GM12874 (cell line): ENCODE measurements around the gene BTBD9.

ENCODE experiments used
- TF ChIP-seq, protein P1 (sequence below): IDR thresholded peaks from 2 replicates; pipeline ENCODE4 v1.5.1; 2011; ENCODE audit warnings: low read depth, mild to moderate bottlenecking, control low read depth, low read length, moderate library complexity; ENCODE audit not compliant: insufficient read depth

The BTBD9 gene

GRCh38 chr6:38167598-38167997 is 472.1 kb downstream of the BTBD9 start:
- TF ChIP-seq, protein P1, sequence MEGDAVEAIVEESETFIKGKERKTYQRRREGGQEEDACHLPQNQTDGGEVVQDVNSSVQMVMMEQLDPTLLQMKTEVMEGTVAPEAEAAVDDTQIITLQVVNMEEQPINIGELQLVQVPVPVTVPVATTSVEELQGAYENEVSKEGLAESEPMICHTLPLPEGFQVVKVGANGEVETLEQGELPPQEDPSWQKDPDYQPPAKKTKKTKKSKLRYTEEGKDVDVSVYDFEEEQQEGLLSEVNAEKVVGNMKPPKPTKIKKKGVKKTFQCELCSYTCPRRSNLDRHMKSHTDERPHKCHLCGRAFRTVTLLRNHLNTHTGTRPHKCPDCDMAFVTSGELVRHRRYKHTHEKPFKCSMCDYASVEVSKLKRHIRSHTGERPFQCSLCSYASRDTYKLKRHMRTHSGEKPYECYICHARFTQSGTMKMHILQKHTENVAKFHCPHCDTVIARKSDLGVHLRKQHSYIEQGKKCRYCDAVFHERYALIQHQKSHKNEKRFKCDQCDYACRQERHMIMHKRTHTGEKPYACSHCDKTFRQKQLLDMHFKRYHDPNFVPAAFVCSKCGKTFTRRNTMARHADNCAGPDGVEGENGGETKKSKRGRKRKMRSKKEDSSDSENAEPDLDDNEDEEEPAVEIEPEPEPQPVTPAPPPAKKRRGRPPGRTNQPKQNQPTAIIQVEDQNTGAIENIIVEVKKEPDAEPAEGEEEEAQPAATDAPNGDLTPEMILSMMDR, result no peak

GRCh38 chr6:38166411-38167240 is 473.1 kb downstream of the BTBD9 start:
- TF ChIP-seq, protein P1, result no peak

DNA sequence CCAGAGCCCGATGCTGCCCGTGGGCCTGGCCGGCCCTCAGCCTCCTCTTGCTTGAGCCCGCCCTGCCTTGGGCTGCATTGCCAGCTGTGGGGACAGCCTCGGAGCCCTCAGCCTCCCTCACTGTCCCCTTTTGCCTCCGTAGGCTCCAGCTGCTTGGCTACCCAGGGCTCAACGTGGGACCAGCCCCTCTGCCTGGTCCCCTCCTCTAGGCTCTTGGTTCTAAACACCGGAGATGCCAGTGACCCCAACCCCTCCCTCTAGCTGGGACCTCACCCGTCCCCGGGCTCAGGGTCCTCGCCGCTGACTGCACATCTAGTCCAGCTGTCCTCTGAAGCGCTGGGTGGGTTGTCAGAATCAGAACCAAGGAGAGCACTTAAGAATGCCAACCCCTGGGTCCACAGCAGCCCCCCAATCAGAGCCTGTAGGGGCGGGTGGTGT is 475.0 kb downstream of the BTBD9 start:
- TF ChIP-seq, protein P1, result no peak

- TF ChIP-seq, protein P1, result no peak
These were observed 475.6 kb downstream of the BTBD9 start for GRCh38 chr6:38164131-38164481.

DNA sequence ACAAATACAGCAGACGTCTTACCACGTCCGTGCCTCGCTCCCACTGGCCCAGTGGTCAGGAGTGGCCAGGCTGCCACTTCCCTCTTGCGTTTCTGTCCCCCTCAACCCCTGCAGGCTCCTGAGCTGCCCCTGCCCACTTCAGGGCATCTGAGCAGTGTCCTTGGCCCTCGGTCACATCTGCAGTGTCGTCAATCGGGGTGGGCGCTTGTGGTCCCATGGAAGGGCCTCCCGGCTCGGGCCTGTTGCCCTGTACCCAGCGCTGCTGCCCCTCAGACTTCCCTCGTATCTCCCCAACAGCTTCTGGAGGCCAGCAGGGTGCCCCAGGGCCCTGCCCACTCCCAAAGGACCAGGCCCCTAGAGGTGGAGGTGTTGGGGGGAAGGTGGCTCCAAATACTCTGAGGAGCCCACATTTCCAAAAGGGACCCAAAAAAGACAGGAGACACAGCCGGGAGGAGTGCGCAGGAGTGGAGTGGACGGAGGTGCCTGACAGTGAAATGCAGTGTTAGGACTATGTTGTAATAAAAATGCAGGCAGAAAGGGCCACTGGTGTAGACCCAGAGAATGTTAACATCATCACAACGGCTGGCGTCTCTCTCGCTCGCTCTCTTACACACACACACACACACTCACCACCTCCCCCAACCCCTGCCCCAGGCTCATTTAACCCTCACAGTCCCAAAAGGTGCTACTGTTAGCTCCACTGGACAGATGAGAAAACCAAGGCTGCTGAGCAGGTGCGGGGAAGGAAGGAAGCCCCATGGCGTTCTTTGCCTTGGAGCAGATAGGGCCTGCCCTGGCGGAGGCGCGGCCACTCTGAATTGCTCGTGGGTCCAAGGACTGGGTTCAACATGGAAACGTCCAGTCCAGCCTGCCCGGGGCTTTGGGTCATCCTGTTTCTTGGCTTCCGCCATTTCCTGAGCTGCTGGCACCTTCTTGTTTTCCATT is 476.3 kb downstream of the BTBD9 start:
- TF ChIP-seq, protein P1, result no peak

DNA sequence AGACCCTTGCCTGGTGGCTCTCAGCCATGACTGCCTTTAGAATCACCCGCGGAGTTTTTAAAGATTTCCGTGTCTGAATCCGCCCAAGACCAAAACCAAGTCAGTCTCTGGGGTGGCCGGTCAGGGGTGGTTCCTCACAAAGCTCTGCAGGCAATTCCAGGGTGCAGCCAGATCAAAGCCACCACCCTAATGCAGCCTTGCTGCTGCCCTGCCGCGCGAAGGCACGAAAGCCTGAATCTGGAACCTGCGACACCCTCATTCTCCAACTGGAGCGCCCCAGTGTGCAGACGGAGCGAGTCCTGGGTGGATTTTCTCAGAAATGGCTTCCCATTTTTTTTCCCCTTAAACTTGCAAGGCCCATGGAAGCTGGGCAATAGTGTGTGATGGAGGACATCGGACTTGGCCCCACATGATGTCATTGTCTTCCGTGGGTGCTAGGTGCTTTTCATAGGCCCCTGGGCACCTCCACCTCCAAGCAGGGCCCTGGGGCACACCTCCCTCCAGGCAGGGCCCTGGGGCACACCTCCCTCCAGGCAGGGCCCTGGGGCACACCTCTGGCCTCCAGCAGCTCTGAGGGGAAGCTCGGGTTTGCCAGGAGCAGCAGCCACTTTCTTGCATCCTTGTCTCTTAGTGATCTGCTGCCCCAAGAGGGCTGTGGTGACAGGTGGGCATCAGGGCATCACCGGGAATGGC is 477.1 kb downstream of the BTBD9 start:
- TF ChIP-seq, protein P1, result no peak

DNA sequence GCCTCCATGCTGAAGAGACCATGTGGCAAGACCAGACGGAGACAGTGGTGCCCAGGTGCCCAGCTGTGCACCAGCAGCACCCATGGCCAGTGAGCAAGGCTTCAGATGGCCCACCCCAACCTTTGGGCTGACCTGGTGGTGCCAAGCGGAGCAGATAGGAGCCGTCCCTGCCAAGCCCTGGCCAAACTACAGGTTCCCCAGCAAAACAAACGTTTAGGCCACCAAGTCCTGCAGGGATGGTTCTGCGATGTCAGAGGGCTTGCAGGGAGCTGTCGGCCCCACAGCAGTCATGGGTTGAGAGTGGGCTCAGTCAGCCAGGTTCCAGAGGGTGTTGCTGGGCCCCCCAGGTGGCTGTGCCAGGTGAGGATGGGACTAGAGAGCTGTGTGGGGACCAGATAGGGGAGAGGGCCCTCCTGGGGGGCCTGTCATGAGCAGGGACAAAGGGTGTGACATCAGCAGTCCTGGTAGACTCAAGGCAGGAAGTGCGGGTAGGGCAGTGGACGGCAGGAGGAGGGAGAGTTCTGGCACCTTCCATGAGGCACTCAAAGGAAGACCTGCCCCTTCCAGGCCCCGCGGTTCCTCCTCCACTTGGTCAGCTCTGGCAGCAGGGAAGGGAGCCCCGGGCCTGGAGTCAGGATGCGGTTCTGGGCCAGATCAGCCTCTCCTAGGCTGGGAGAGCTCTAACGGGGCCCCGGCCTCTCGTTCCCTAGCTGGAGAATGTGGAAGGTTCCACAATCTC is 477.8 kb downstream of the BTBD9 start:
- TF ChIP-seq, protein P1, result no peak
